ENCODE results near the gene NBAS.

DNA sequence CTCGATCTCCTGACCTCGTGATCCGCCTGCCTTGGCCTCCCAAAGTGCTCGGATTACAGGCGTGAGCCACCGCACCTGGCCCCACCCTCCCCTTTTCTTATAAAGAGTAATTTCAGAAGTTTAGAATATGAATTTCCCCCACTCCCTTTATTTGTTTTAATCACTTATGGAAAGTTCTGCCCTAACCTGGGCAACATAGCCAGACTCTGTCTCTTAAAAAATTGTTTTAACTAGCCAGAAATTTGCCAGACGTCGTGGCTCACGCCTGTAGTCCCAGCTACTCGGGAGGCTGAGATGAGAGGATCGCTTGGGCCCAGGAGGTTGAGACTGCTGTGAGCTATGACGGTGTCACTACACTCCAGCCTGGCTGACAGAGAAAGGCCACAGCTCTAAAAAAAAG lies 7.7 kb upstream of the NBAS start:
- TF ChIP-seq, protein P1, sequence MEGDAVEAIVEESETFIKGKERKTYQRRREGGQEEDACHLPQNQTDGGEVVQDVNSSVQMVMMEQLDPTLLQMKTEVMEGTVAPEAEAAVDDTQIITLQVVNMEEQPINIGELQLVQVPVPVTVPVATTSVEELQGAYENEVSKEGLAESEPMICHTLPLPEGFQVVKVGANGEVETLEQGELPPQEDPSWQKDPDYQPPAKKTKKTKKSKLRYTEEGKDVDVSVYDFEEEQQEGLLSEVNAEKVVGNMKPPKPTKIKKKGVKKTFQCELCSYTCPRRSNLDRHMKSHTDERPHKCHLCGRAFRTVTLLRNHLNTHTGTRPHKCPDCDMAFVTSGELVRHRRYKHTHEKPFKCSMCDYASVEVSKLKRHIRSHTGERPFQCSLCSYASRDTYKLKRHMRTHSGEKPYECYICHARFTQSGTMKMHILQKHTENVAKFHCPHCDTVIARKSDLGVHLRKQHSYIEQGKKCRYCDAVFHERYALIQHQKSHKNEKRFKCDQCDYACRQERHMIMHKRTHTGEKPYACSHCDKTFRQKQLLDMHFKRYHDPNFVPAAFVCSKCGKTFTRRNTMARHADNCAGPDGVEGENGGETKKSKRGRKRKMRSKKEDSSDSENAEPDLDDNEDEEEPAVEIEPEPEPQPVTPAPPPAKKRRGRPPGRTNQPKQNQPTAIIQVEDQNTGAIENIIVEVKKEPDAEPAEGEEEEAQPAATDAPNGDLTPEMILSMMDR (IDR thresholded peaks at IDR 0.05; ENCODE audit: insufficient read depth, low read length, poor library complexity, severe bottlenecking): no peak
- no peak for TF ChIP-seq EZH2phosphoT487 (conservative IDR thresholded peaks at IDR 0.05; ENCODE audit: low read length)

Data from SU-DHL-6 (cell line).